GM21723 (cell line): ENCODE measurements around the gene RUNX3.

ENCODE experiments used
- ATAC-seq: cut with Tn5 transposase; IDR thresholded peaks from one replicate; pipeline ENCODE4 v1.9.1; 2021; ENCODE audit warnings: mild to moderate bottlenecking, moderate library complexity; ENCODE audit not compliant: unreplicated experiment

The RUNX3 gene

DNA sequence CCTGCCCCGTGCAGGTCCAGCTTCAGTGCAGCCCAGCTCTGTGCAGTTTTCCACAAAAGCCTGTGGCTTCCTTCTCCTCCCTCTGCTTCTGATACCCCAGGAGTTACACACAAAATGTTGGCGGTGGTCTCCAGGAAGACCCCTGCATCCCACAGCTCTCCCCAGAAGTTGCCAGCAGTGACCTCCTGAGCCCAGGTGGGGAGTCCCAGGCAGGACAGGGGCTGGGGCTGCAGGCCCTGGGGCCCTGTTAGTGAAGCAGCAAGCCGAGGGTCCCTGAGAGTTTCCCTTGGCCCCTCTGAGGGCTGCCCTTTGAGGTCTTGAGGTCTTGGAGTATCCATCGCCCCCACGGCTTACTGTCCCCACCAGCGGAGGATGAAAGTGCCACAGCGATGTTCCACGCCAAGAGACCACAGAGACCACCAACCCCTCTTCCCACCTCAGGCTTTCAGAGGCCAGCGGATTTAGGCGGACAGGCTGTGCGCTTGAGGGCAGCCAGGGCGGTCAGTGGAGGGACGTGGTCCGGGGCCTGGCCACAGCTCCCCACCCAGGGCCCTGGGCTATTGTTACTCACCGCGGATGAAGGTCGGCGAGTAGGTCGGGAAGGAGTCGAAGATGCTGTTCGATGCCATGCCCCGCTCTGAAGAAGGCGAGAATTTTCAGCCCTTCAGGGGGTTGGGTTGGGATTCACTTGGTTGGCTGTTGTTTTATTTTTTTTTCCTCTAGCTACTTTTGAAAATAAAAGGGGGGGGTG is 34.0 kb upstream of the RUNX3 start:
- no peak for ATAC-seq

DNA sequence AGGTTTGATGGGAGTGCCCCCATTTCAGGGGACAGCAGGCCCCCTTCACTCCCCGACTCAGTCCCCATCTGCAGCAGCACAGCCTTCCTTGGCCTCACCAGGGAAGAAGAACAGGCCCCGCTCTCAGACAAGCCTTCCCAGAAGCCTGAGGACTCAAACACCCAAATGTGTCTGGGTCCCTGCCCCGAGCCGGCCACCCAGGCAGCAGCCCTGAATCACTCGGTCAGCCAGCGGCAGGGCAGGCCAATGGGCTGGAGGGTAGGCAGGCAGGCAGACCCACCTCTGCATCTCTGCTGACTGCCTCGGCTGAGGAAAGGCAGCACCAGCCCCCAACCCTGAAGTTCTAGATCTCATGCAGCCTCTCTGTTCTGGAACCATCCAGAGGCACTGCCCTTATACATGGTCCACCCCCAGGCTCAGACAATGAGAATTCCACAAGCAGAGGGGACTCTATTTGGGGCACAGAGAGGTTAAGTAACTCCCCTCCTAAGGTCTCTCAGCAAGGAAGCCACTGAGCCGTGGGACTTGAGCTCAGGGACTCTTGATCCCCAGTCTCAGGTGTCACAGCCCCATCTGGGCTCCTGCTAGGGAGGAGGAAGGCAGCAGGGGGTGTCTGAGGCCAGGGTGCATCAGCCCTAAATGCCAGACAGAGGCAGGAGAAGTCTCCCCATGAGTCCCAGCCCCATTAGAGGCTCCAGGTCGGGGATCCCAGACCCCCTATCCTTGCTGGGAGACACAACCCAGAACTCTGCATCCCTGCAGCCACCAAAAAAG is 33.2 kb upstream of the RUNX3 start:
- no peak for ATAC-seq

- no peak for ATAC-seq
Observed at GRCh38 chr1:24961961-24962861, 32.1 kb upstream of the RUNX3 start.

GRCh38 chr1:24961334-24961733 is 31.3 kb upstream of the RUNX3 start:
- ATAC-seq = no peak

DNA sequence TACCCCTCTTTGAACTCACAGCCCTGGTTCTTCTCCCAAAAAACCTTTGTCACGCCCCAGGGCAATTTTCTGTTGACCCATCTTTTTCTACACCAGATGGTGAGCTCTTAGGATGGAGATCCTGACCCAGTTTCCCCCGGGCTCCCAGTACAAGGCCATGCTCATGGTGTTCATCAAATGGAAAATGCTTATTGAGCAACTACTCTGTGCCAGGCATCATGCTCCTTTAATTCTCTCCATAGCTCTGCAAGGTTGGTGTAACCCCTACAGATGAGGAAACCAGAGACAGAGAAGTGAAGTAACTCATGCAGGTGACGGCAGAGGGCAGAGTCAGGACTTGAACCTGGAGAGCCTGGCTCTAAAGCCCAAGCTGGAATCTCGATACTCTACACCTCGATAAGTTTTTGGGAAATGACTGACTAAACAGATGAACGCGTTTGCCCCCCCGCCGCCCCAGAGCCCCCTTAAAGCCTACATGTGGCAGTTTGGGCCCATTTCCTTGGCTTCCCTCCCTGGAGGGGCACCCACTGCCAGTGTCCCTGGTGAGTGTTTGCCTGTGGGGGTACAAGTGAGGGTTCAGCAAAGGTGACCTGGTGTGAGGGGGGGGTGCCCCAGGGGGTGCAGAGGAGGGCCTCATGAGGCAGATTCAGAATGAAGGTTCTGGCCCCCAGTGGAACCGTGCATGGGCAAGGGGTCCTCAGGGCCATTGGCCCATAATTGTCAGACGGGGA is 30.2 kb upstream of the RUNX3 start:
- ATAC-seq = no peak

GRCh38 chr1:24959623-24959975 is 29.5 kb upstream of the RUNX3 start:
- no peak for ATAC-seq

DNA sequence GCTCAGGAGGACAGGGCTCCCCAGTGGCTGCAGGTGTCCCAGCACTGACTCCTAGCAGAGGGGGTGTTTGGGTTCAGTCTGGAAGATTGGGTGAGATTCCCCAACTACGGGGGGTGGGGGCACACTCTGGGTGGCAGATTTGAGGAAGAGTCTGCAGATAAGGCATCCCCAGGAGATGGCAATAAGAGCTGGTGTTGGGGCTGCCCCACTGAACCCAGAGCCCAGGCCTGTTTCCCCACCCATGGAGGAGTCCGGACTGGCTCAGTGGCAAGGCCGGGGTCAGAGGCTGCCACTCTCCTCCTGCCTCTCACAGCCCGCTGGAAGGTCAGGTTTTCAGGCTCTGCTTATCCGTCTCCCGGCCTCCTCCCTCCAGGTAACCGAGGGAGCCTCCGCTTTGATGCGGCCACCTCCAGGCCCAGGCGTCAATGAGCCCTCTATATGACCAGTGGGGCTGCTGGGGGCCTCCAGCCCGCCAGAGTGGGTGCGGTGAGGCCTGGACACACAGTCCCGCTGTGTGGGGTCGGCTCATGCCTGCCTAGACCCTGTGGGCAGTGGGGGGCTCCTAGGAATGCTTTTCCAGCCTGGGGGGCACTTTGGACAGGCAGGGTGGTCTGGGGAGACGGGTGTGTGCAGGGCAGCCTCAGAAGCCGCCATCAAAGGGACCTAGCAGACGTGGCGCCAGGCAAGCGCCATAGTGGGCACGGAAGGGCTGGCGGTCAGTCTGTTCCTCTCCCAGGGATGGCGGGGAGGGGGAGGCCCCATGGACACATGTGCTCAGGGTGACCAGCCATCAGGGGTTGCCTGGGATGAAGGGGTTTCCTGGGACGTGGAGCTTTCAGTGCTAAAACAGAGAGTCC is 28.9 kb upstream of the RUNX3 start:
- no peak for ATAC-seq

DNA sequence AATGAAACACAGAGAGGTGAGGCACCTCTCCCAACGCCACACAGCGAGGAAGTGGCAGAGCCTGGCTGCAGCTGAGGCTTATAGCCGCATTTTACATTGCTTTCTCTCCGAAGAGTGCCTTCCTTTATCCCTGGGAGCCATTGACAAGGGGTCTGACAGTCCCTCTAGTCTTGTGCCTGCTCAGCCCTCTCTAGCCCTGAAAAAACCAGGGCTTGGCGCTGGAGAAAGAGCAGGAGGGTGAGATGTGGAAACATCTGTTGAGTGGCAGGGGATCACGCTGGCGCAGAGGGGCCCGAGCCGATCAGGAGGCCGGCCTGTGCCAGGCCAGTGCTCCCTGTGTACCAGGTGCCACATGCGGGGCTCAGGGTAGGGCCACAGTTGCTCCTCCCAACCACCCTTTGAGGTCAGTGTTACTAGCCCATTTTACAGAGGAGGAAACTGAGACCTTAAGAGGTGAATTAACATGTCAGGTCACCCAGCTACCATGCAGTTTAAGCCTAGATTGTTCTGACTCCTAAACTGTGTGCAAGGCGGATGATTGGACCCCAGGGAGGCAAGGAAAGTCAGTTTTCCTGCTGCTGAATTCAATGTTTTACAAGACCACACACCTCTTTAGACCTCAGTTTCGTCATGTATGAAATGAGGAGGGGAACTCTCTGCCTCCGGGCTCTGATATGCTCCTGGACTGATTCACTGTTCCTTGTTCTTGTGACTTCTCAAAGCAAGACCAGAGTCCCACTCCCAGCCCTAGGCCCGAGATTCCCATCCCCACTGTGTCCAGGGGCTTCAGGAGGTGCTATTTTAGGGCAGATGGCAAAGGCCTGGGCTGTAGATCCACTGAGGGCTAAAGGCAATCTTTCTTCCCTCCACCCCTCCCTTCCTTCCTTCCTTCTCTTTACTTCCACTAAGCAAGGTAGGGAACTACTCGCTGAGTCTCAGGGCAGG is 28.0 kb upstream of the RUNX3 start:
- ATAC-seq = no peak

DNA sequence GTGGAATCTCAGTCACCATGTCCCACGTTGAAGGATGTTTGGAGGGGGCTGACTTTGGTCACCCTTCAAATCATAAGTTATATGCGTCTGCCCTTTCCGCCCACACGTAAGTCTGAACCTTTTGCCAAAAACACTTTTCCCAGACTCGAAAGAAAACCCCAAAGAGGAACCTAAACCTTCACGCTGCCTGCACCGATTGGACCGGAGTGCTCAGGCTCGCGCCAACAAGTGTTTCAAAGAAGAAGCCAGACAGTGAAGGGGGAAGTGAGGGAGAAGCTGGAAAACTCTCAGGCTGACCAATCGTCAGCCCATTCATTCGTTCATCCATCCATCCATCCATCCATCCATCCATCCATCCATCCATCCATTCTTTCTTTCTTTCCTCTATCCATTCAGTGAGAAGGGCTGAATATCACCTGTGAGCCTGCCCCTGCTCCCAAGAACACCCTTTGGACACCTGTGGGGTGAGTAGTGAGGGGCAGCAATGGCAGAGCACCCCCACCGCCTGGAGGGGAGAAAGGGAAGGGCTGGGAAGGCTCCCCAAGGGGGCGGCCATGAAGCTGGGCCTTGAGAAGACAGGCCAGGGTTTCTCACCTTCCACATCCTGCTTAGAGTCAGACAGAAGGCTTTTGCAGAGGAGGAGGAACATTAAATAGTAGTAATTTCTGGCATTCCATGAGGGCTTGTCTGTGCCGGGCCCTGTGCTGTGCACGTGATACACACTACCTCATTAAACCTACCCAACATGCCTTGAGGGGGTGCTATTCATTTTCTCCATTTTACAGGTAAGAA is 27.1 kb upstream of the RUNX3 start:
- no peak for ATAC-seq

GRCh38 chr1:24955779-24956365 is 25.8 kb upstream of the RUNX3 start:
- ATAC-seq = no peak

DNA sequence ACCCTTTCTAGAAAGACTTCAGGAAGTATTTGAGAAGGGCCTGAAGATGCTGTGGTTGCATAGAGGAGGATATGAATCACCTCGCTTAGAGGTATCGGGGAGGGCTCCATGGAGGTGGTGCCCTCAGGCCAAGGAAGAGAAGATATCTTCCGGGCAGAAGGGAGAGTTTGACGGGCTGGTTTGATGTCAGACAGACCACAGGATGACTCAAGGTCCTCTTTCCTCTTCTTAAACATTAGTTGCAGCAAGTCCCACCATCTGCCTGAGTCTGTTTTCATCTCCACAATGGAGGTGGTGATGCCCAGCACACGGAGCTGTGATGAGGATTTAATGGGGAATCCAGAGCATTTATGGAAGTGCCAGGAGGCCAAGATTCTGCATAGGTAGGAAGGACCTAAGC is 25.1 kb upstream of the RUNX3 start:
- no peak for ATAC-seq

DNA sequence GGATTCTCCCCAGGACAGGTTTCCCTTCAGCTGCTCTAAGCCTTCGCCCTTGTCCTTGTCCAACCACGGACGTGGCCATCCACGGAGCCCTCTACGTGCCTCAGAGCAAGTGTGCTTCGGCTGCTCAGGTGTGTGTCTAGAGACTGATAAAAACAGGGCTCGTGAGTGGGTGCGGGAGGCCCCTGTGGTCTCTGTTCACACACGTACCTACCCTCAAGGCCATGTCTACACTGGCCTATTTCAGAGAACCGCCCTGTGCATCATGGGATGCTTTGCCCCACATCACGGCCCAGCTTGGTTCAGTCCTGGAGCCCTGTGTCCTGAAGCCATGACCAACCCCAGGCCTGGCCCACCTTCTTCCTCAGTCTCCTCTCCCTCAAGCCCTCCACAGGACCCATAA is 24.6 kb upstream of the RUNX3 start:
- ATAC-seq = no peak

- ATAC-seq = no peak
Observed at GRCh38 chr1:24954022-24954421, 23.9 kb upstream of the RUNX3 start.

DNA sequence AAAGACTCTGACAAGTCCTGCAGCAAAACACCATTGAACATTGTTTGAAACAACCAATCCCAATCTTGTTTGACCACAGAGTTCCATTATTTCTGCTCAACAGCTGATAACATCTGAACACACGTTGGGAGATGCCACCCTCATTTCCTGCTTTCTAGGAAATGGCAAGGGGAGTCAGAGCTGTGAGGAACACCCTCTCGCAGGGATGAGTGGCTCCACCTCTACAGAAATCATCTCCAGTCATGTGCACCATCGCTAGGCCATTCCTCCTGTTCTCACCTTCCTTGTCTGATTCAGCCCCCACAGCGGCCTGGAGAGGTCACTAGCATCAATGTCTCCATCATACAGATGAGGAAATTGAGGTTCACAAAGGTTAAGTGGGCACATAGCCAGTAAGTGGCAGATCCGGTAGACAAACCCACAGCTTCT is 22.4 kb upstream of the RUNX3 start:
- ATAC-seq = no peak

- no peak for ATAC-seq
Observed at GRCh38 chr1:24951810-24952412, 21.8 kb upstream of the RUNX3 start.

DNA sequence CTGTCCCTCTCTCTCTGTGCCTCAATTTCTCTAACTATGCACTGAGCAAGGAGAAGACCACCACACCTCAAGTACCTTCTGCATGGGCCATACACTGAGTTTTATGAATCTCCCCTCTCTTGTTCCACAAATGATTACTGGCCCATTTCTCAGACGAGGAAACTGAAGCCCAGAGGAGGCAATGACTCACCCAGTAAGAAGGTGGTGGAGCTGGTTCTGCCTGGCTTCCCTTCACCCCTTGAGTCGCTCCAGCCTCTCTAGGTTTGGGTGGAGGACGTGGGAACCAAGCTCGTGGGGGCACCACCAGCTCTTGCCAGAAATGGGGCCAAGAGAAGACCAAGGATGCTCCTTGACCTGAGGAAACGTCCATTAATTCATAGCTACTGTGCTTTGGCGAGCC is 21.3 kb upstream of the RUNX3 start:
- no peak for ATAC-seq

DNA sequence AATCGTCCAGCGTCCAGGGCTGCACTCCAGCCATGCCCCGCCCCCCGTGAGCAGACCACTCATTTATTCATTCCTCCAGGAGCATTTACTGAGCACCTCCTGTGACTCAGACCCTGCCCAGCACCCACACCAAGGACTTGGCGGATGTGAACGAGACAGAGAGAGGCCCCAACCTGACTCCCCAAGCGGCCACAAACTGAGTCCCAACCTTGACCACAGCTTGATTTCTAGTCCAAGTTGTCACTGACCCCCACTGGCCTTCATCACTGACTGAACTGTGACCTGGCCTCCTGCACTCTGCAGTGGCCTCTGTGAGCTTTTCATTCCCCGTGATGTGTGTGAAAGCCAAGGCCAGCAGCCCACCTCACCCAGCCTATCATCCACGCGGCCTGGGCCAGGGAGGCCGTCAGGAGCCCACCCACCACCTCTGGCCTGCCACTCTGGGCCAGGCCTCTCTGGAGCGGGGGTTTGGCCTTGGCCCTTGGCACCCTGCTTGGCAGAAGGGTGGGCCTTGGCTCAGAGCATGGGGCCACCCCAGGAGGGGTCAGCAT is 19.3 kb upstream of the RUNX3 start:
- no peak for ATAC-seq
